Stimulated activated CD8-positive, alpha-beta memory T cell treated with anti-CD3 and anti-CD28 coated beads, Interleukin-12 subunit alpha, Interleukin-12 subunit beta, amount 100 ng/mL, for 4 hours (primary cell): ENCODE results near the gene TCF4.

Source experiments
- DNase-seq: peaks from one replicate; pipeline ENCODE4 v3.0.0-alpha.2; 2020; ENCODE audit warnings: low read depth

TCF4 gene

GRCh38 chr18:55179835-55180234 is 408.2 kb downstream of the TCF4 start:
- DNase-seq, result no peak

GRCh38 chr18:55179425-55179824 is 408.6 kb downstream of the TCF4 start:
- DNase-seq, result no peak

GRCh38 chr18:55173291-55173690 is 414.7 kb downstream of the TCF4 start:
- no peak for DNase-seq
